Activated CD8-positive, alpha-beta T cell treated with anti-CD3 and anti-CD28 coated beads, Interleukin-2, amount 10 ng/mL, durations not matched to agents 7 days and 5 days (primary cell): ENCODE results near the gene DHRS4L2. TPM values are rescaled to one million over a fixed set of nuclear protein-coding genes. Genes with fewer than 3 reads are reported as not detected.
"Not testable (repeated sequence)": the region's sequence is repeated elsewhere in the genome, so short reads cannot be mapped to it uniquely, and the experiment has no call there.

Experiments
- ATAC-seq: fragments of 150-1000 bp; cut with Tn5 transposase; one replicate; pipeline ENCODE4 v1.10.0; 2021; ENCODE audit warnings: moderate library complexity
- CTCF ChIA-PET: fragments of 350-600 bp; sonication (Branson Sonifier 250); formaldehyde crosslinking; loops from one replicate; lab custom pipeline; 2021; ENCODE audit warnings: antibody characterized with exemption; lab: Charles Lee
- POLR2A ChIA-PET: fragments of 350-600 bp; sonication (Branson Sonifier 250); formaldehyde crosslinking; loops from one replicate; lab custom pipeline; 2021; ENCODE audit warnings: antibody characterized with exemption; lab: Charles Lee
- DNase-seq: peaks from one replicate; pipeline ENCODE4 v3.0.0-alpha.2; 2020
- H3K27ac Mint-ChIP-seq: one replicate; pipeline ENCODE4 v1.8.0; 2021; ENCODE audit warnings: mild to moderate bottlenecking, mixed read lengths
- H3K27me3 Mint-ChIP-seq: one replicate; pipeline ENCODE4 v1.8.0; 2021; ENCODE audit warnings: low read depth, mixed read lengths
- H3K36me3 Mint-ChIP-seq: one replicate; pipeline ENCODE4 v1.8.0; 2021; ENCODE audit warnings: low read depth, mixed read lengths
- H3K4me1 Mint-ChIP-seq: one replicate; pipeline ENCODE4 v1.8.0; 2021; ENCODE audit warnings: low read depth, mixed read lengths
- H3K4me3 Mint-ChIP-seq: one replicate; pipeline ENCODE4 v1.8.0; 2021; ENCODE audit warnings: mild to moderate bottlenecking, mixed read lengths
- H3K9me3 Mint-ChIP-seq: one replicate; pipeline ENCODE4 v1.8.0; 2022; ENCODE audit warnings: mixed read lengths; ENCODE audit not compliant: insufficient read depth
- total RNA-seq, 2 experiments: library from RNA; stranded (reverse); gene quantifications; one replicate each; pipeline ENCODE4 v1.2.3, GENCODE V29; 2021

The DHRS4L2 gene
- total RNA-seq, 2 experiments from 2014 or later: 17.7 to 19.1 TPM

- peaks cover 22% of the 10 kb centered on the region for H3K9me3 Mint-ChIP-seq
- DNase-seq, H3K4me3 Mint-ChIP-seq, H3K27ac Mint-ChIP-seq, H3K4me1 Mint-ChIP-seq, ATAC-seq, POLR2A ChIA-PET: not testable (repeated sequence)
- peaks cover 13% of the 10 kb centered on the region for H3K36me3 Mint-ChIP-seq
- H3K27me3 Mint-ChIP-seq: peaks cover 21% of the 10 kb centered on the region
- CTCF ChIA-PET: interaction anchor here (1.2 kb wide), 1 partner anchor 77 kb away, joined by 3 read pairs; no protein-coding TSS in a partner anchor
Measured at GRCh38 chr14:24031331-24031730, 42.6 kb downstream of the DHRS4L2 start.

- peaks cover 22% of the 10 kb centered on the region for H3K9me3 Mint-ChIP-seq
- peaks cover 5% of the 10 kb centered on the region for H3K27me3 Mint-ChIP-seq
- POLR2A ChIA-PET: interaction anchor here (0.6 to 0.7 kb wide), 2 partner anchors 25 to 103 kb away, joined by 3 to 4 read pairs; partner anchors contain the start of gene PSME1
- ATAC-seq (no peak), DNase-seq (no peak)
- H3K36me3 Mint-ChIP-seq: peaks cover 7% of the 10 kb centered on the region
- CTCF ChIA-PET: no interaction called here
- H3K4me3 Mint-ChIP-seq: no peak overlapping the region
- H3K27ac Mint-ChIP-seq: no peak overlapping the region
- peaks cover 12% of the 10 kb centered on the region for H3K4me1 Mint-ChIP-seq
Measured at GRCh38 chr14:24032727-24033418, 44.1 kb downstream of the DHRS4L2 start.

GRCh38 chr14:24035769-24036168, 47.0 kb downstream of the DHRS4L2 start:
- POLR2A ChIA-PET, H3K27me3 Mint-ChIP-seq, DNase-seq, H3K36me3 Mint-ChIP-seq: not testable (repeated sequence)
- peak overlapping the region; percentile 84 for H3K27ac Mint-ChIP-seq
- peaks cover 20% of the 10 kb centered on the region for H3K4me1 Mint-ChIP-seq
- H3K9me3 Mint-ChIP-seq: peaks cover 21% of the 10 kb centered on the region
- ATAC-seq: peak; percentile 9
- peak overlapping the region; percentile 82 for H3K4me3 Mint-ChIP-seq
- CTCF ChIA-PET: interaction anchor here (0.7 to 1.1 kb wide), 4 partner anchors 10 to 73 kb away, joined by 3 to 5 read pairs (median 5); partner anchors contain the start of gene CARMIL3

GRCh38 chr14:24036169-24036962, 47.6 kb downstream of the DHRS4L2 start:
- peak; percentile 86 for ATAC-seq
- peak overlapping the region; percentile 84 for H3K27ac Mint-ChIP-seq
- ChIA-PET CTCF (interaction anchor here (0.7 to 1.1 kb wide), 4 partner anchors 9 to 72 kb away, joined by 3 to 5 read pairs (median 5); partner anchors contain the start of gene CARMIL3), POLR2A (no interaction called here)
- peaks cover 15% of the 10 kb centered on the region for H3K9me3 Mint-ChIP-seq
- H3K27me3 Mint-ChIP-seq: peaks cover 3% of the 10 kb centered on the region
- peak overlapping the region; percentile 82 for H3K4me3 Mint-ChIP-seq
- peaks cover 20% of the 10 kb centered on the region for H3K4me1 Mint-ChIP-seq
- peaks cover 4% of the 10 kb centered on the region for H3K36me3 Mint-ChIP-seq
- DNase-seq: peak; percentile 78

GRCh38 chr14:24036963-24037657, 48.4 kb downstream of the DHRS4L2 start:
- DNase-seq, H3K36me3 Mint-ChIP-seq, CTCF ChIA-PET, POLR2A ChIA-PET, H3K27me3 Mint-ChIP-seq: not testable (repeated sequence)
- Mint-ChIP-seq H3K27ac (peak overlapping the region; percentile 84), H3K9me3 (peaks cover 11% of the 10 kb centered on the region), H3K4me1 (peaks cover 20% of the 10 kb centered on the region), H3K4me3 (peak overlapping the region; percentile 82)
- ATAC-seq: peak; percentile 3

- POLR2A ChIA-PET: no interaction called here
- Mint-ChIP-seq H3K4me1 (peaks cover 20% of the 10 kb centered on the region), H3K36me3 (peaks cover 2% of the 10 kb centered on the region), H3K27ac (no peak overlapping the region), H3K9me3 (peaks cover 6% of the 10 kb centered on the region), H3K27me3 (peaks cover 9% of the 10 kb centered on the region), H3K4me3 (no peak overlapping the region)
- ATAC-seq: no peak
- DNase-seq: no peak
- CTCF ChIA-PET: no interaction called here
Measured at GRCh38 chr14:24037658-24038037, 48.9 kb downstream of the DHRS4L2 start.

GRCh38 chr14:24038686-24039085, 50.0 kb downstream of the DHRS4L2 start:
- Mint-ChIP-seq H3K36me3 (no peaks in the 10 kb centered on the region), H3K4me3 (no peak overlapping the region), H3K27ac (no peak overlapping the region), H3K4me1 (peaks cover 20% of the 10 kb centered on the region), H3K27me3 (peaks cover 11% of the 10 kb centered on the region), H3K9me3 (no peaks in the 10 kb centered on the region)
- CTCF ChIA-PET: interaction anchor here (0.8 to 1.0 kb wide), 2 partner anchors 70 to 226 kb away, joined by 3 to 4 read pairs; no protein-coding TSS in a partner anchor
- DNase-seq (no peak), ATAC-seq (no peak)
- POLR2A ChIA-PET: no interaction called here

- POLR2A ChIA-PET: no interaction called here
- H3K4me1 Mint-ChIP-seq: peaks cover 32% of the 10 kb centered on the region
- no peaks in the 10 kb centered on the region for H3K9me3 Mint-ChIP-seq
- DNase-seq (no peak), ATAC-seq (no peak)
- no peaks in the 10 kb centered on the region for H3K36me3 Mint-ChIP-seq
- CTCF ChIA-PET: interaction anchor here (3.2 kb wide), 1 partner anchor 17 kb away, joined by 11 read pairs; no protein-coding TSS in a partner anchor
- H3K27ac Mint-ChIP-seq: no peak overlapping the region
- H3K27me3 Mint-ChIP-seq: peaks cover 17% of the 10 kb centered on the region
- no peak overlapping the region for H3K4me3 Mint-ChIP-seq
Measured at GRCh38 chr14:24040692-24041091, 52.0 kb downstream of the DHRS4L2 start.

GRCh38 chr14:24042746-24043145, 54.0 kb downstream of the DHRS4L2 start:
- no peaks in the 10 kb centered on the region for H3K36me3 Mint-ChIP-seq
- POLR2A ChIA-PET: no interaction called here
- no peak for ATAC-seq
- H3K4me1 Mint-ChIP-seq: peaks cover 24% of the 10 kb centered on the region
- H3K27ac Mint-ChIP-seq: no peak overlapping the region
- no peak for DNase-seq
- CTCF ChIA-PET: interaction anchor here (0.7 to 3.2 kb wide), 3 partner anchors 15 to 66 kb away, joined by 3 to 11 read pairs (median 5); no protein-coding TSS in a partner anchor
- H3K27me3 Mint-ChIP-seq: peaks cover 23% of the 10 kb centered on the region
- no peak overlapping the region for H3K4me3 Mint-ChIP-seq
- H3K9me3 Mint-ChIP-seq: no peaks in the 10 kb centered on the region

- DNase-seq, ATAC-seq, H3K27ac Mint-ChIP-seq, H3K4me3 Mint-ChIP-seq, H3K9me3 Mint-ChIP-seq, POLR2A ChIA-PET, CTCF ChIA-PET, H3K36me3 Mint-ChIP-seq: not testable (repeated sequence)
- Mint-ChIP-seq H3K27me3 (peaks cover 46% of the 10 kb centered on the region), H3K4me1 (peaks cover 42% of the 10 kb centered on the region)
Measured at GRCh38 chr14:24049002-24049401, 60.3 kb downstream of the DHRS4L2 start.

GRCh38 chr14:24050753-24051152, 62.0 kb downstream of the DHRS4L2 start:
- peak; percentile 17 for DNase-seq
- ChIA-PET CTCF (interaction anchor here (1.1 to 1.4 kb wide), 2 partner anchors 42 to 63 kb away, joined by 4 read pairs; no protein-coding TSS in a partner anchor), POLR2A (interaction anchor here (0.9 to 1.5 kb wide), 2 partner anchors 43 to 112 kb away, joined by 3 to 4 read pairs; partner anchors contain the start of gene PCK2)
- Mint-ChIP-seq H3K4me3 (peak overlapping the region; percentile 70), H3K4me1 (peaks cover 29% of the 10 kb centered on the region), H3K27me3 (peaks cover 39% of the 10 kb centered on the region)
- H3K9me3 Mint-ChIP-seq, H3K36me3 Mint-ChIP-seq, H3K27ac Mint-ChIP-seq, ATAC-seq: not testable (repeated sequence)
